GM23338 (cell line): Measurements from ENCODE around the gene ARHGAP42. TPM values are rescaled to one million over a fixed set of nuclear protein-coding genes. Genes with fewer than 3 reads are reported as not detected.

Source experiments
- ATAC-seq: fragments of 200-7000 bp; cut with Tn5 transposase; 3 replicates; pipeline ENCODE4 v1.9.1; 2020
- DNase-seq: peaks from one replicate; pipeline ENCODE4 v3.0.0-alpha.2; 2015; ENCODE audit warnings: low spot score
- H2AFZ ChIP-seq: fragments of 200-600 bp; sonication (generic); 2 replicates; pipeline ENCODE4 v1.8.0; 2016; ENCODE audit warnings: antibody characterized with exemption, mild to moderate bottlenecking, moderate library complexity
- H3F3A ChIP-seq: fragments of 200-600 bp; sonication (generic); replicated peaks from 2 replicates; pipeline ENCODE4 v1.8.0; 2017; ENCODE audit warnings: antibody characterized with exemption, mixed run types, low read depth
- H3K27ac ChIP-seq: fragments of 200-600 bp; sonication (generic); 2 replicates; pipeline ENCODE4 v1.6.1; 2016; ENCODE audit warnings: low read depth
- H3K27me3 ChIP-seq: fragments of 200-600 bp; sonication (generic); 2 replicates; pipeline ENCODE4 v1.8.0; 2016; ENCODE audit warnings: mild to moderate bottlenecking, mixed run types, moderate library complexity; ENCODE audit not compliant: insufficient read depth
- H3K36me3 ChIP-seq: fragments of 200-600 bp; sonication (generic); 2 replicates; pipeline ENCODE4 v1.8.0; 2016; ENCODE audit warnings: mild to moderate bottlenecking; ENCODE audit not compliant: insufficient read depth
- H3K4me1 ChIP-seq: fragments of 200-600 bp; sonication (generic); 2 replicates; pipeline ENCODE4 v1.8.0; 2016; ENCODE audit warnings: mild to moderate bottlenecking, moderate library complexity; ENCODE audit not compliant: insufficient read depth
- H3K4me2 ChIP-seq: fragments of 200-600 bp; sonication (generic); 2 replicates; pipeline ENCODE4 v1.7.1; 2017; ENCODE audit warnings: mixed run types
- H3K4me3 ChIP-seq: fragments of 200-600 bp; sonication (generic); 2 replicates; pipeline ENCODE4 v1.6.1; 2016; ENCODE audit warnings: mixed run types
- H3K79me2 ChIP-seq: fragments of 200-600 bp; sonication (generic); replicated peaks from 2 replicates; pipeline ENCODE4 v1.8.0; 2017; ENCODE audit warnings: mild to moderate bottlenecking; ENCODE audit not compliant: insufficient read depth
- H3K9me2 ChIP-seq: fragments of 200-600 bp; sonication (generic); 2 replicates; pipeline ENCODE4 v1.8.0; 2017; ENCODE audit not compliant: insufficient read depth
- H4K20me1 ChIP-seq: fragments of 200-600 bp; sonication (generic); replicated peaks from 2 replicates; pipeline ENCODE4 v1.8.0; 2017; ENCODE audit warnings: mild to moderate bottlenecking; ENCODE audit not compliant: insufficient read depth
- H3K27ac Mint-ChIP-seq: 2 replicates; pipeline ENCODE4 v1.8.0; 2020; ENCODE audit warnings: inconsistent platforms, mild to moderate bottlenecking, moderate library complexity, mixed read lengths
- H3K27me3 Mint-ChIP-seq: 3 replicates; pipeline ENCODE4 v1.8.0; 2022; ENCODE audit warnings: low read depth, mild to moderate bottlenecking, moderate library complexity, mixed read lengths, inconsistent platforms; ENCODE audit not compliant: insufficient read depth, poor library complexity
- H3K36me3 Mint-ChIP-seq: 3 replicates; pipeline ENCODE4 v1.8.0; 2021; ENCODE audit warnings: low read depth, mild to moderate bottlenecking, inconsistent platforms, moderate library complexity, mixed read lengths
- H3K4me1 Mint-ChIP-seq: 3 replicates; pipeline ENCODE4 v1.8.0; 2020; ENCODE audit warnings: mild to moderate bottlenecking, inconsistent platforms, mixed read lengths
- H3K4me3 Mint-ChIP-seq: 3 replicates; pipeline ENCODE4 v1.8.0; 2021; ENCODE audit warnings: moderate library complexity, mild to moderate bottlenecking, inconsistent platforms, mixed read lengths
- H3K9me3 Mint-ChIP-seq: 3 replicates; pipeline ENCODE4 v1.8.0; 2020; ENCODE audit warnings: moderate library complexity, mild to moderate bottlenecking, inconsistent platforms, mixed read lengths
- CREB1 ChIP-seq: fragments of 250-450 bp; sonication (Bioruptor Pico); IDR thresholded peaks from 2 replicates; pipeline ENCODE4 v1.5.0; 2020; ENCODE audit warnings: low read depth, mild to moderate bottlenecking, moderate library complexity
- CTCF ChIP-seq, 2 experiments: fragments of 200-600 bp in 1 of 2; sonication (generic) in 1 of 2; conservative IDR thresholded peaks; 2 replicates each; pipeline versions ENCODE4 v1.5.1 to v1.6.1; 2016 to 2017; ENCODE audit warnings: antibody characterized with exemption in 2 of 2, low read depth in 2 of 2, mild to moderate bottlenecking in 2 of 2, moderate library complexity in 1 of 2
- ETS1 ChIP-seq: IDR thresholded peaks from 2 replicates; pipeline ENCODE4 v1.6.1; 2016; ENCODE audit warnings: antibody characterized with exemption
- EZH2 ChIP-seq: fragments of 200-600 bp; sonication (generic); IDR thresholded peaks from one replicate; pipeline ENCODE4 v1.8.0; 2017; ENCODE audit warnings: antibody characterized with exemption, mild to moderate bottlenecking, low read depth; ENCODE audit not compliant: unreplicated experiment
- EZH2phosphoT487 ChIP-seq: fragments of 200-600 bp; sonication (generic); IDR thresholded peaks from one replicate; pipeline ENCODE4 v1.8.1; 2018; ENCODE audit warnings: antibody characterized with exemption; ENCODE audit not compliant: unreplicated experiment
- JUNB ChIP-seq: IDR thresholded peaks from one replicate; pipeline ENCODE4 v1.6.1; 2016; ENCODE audit warnings: antibody characterized with exemption; ENCODE audit not compliant: unreplicated experiment
- NANOG ChIP-seq: IDR thresholded peaks from 2 replicates; pipeline ENCODE4 v1.6.1; 2016; ENCODE audit warnings: antibody characterized with exemption, borderline replicate concordance
- POLR2AphosphoS5 ChIP-seq: IDR thresholded peaks from 2 replicates; pipeline ENCODE4 v1.6.1; 2016; ENCODE audit warnings: antibody characterized with exemption, low read depth
- REST ChIP-seq: IDR thresholded peaks from one replicate; pipeline ENCODE4 v1.6.1; 2018; ENCODE audit warnings: antibody characterized with exemption; ENCODE audit not compliant: unreplicated experiment
- STAT1 ChIP-seq: IDR thresholded peaks from one replicate; pipeline ENCODE4 v1.6.1; 2016; ENCODE audit warnings: antibody characterized with exemption; ENCODE audit not compliant: unreplicated experiment
- ZNF114 ChIP-seq: fragments of 250-450 bp; sonication (Bioruptor Pico); IDR thresholded peaks from 2 replicates; pipeline ENCODE4 v1.5.0; 2020; ENCODE audit warnings: mild to moderate bottlenecking, moderate library complexity
- ZNF331 ChIP-seq: fragments of 250-450 bp; sonication (Bioruptor Pico); IDR thresholded peaks from 2 replicates; pipeline ENCODE4 v1.5.0; 2020; ENCODE audit warnings: low read depth, mild to moderate bottlenecking, moderate library complexity
- ZNF462 ChIP-seq: fragments of 250-450 bp; sonication (Bioruptor Pico); IDR thresholded peaks from 2 replicates; pipeline ENCODE4 v1.5.0; 2020; ENCODE audit warnings: mild to moderate bottlenecking, moderate library complexity
- polyA plus RNA-seq: library from polyadenylated mRNA; unstranded; fragments of >200 nt; fragmentation: Nextera tagmentation; extraction: Ambion mirVana; gene quantifications from 2 replicates; pipeline ENCODE4 v1.2.1, GENCODE V29; 2016
- total RNA-seq: library from RNA; depleted of rRNA; stranded (reverse); fragments of >200 nt; shearing (Covaris generic); gene quantifications from 2 replicates; pipeline ENCODE4 v1.2.3, GENCODE V29; 2014

Gene ARHGAP42
- total and polyA plus RNA-seq, 2 experiments from 2014 or later: 23.7 to 35.7 TPM

GRCh38 chr11:100746448-100746847 lies 59.4 kb downstream of the ARHGAP42 start:
- Mint-ChIP-seq H3K4me1 (peaks cover 42% of the 10 kb centered on the region), H3K27me3 (peaks cover 7% of the 10 kb centered on the region), H3K4me3 (no peak overlapping the region), H3K36me3 (peaks cover 43% of the 10 kb centered on the region), H3K9me3 (peaks cover 28% of the 10 kb centered on the region), H3K27ac (no peak overlapping the region)
- Histone ChIP-seq H3K4me3 (no peak overlapping the region), H3K4me1 (peaks cover 40% of the 10 kb centered on the region), H3K27ac (no peak overlapping the region), H3K27me3 (no peaks in the 10 kb centered on the region), H3K79me2 (peaks cover 20% of the 10 kb centered on the region), H4K20me1 (no peaks in the 10 kb centered on the region), H3F3A (no peaks in the 10 kb centered on the region), H2AFZ (no peak overlapping the region), H3K4me2 (no peak overlapping the region), H3K36me3 (no peaks in the 10 kb centered on the region; the same call in 1 of the 2 replicates), H3K9me2 (no peaks in the 10 kb centered on the region)
- no peak for TF ChIP-seq JUNB
- no peak for TF ChIP-seq POLR2AphosphoS5
- no peak for TF ChIP-seq ZNF462 (CRISPR knock-in tag)
- TF ChIP-seq REST: no peak
- no peak for TF ChIP-seq ETS1
- TF ChIP-seq NANOG: no peak
- no peak for TF ChIP-seq CTCF (conservative IDR thresholded peaks at IDR 0.05; ENCODE audit: low read depth in 2 of 2)
- TF ChIP-seq CREB1 (CRISPR knock-in tag): no peak
- TF ChIP-seq EZH2phosphoT487: no peak
- no peak for TF ChIP-seq ZNF331
- TF ChIP-seq ZNF114 (CRISPR knock-in tag): no peak
- TF ChIP-seq STAT1: no peak
- TF ChIP-seq EZH2: no peak
- ATAC-seq (no peak), DNase-seq (no peak)
